CD4-positive, alpha-beta T cell treated with Interleukin-15 for 4 hours (primary cell): ENCODE results near the gene SLC28A3.
A peak's percentile ranks its signal among the peaks of the same experiment; 100 is the strongest.

Experiments
- DNase-seq: peaks from one replicate; pipeline ENCODE4 v3.0.0-alpha.2; 2020; ENCODE audit warnings: low spot score

Gene SLC28A3

DNA sequence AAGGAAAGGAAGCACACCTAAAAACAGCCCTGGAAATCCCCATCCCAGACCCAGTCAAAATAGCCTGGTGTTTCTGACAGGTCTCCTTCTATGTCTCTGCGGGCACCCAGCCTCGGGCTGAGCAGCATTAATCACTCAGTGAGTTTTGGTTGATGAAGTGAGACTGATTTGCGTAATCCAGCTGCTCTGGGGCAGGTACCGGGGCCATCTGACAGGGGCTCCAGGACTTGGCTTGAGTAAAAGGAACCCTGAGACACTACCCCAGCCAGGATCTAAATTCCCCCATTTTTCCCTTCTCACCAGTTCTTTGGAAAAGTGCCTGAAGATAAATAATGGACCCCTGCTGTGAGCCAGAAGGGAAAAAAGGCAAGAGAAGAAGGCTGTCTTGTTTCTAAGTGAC, 596 bp downstream of the SLC28A3 start:
- no peak for DNase-seq

DNA sequence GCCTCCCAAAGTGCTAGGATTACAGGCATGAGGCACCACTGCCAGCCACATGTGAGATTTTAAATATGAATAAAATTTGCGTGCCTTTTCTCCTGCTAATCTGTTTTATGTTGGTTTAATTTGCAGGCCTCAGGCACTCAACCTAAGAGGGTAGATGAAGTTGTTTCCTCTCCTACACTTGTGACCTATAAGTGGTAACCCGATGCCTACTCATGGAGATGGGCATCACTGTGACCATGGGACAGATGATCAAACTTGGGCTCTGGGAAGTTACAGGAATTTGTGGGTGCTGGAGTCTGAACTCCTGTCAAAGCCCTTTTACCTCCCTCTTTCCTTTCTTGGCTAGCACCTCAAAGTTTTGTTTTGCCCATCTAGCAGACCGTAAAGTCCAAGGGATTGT, 1.1 kb downstream of the SLC28A3 start:
- DNase-seq: no peak

DNA sequence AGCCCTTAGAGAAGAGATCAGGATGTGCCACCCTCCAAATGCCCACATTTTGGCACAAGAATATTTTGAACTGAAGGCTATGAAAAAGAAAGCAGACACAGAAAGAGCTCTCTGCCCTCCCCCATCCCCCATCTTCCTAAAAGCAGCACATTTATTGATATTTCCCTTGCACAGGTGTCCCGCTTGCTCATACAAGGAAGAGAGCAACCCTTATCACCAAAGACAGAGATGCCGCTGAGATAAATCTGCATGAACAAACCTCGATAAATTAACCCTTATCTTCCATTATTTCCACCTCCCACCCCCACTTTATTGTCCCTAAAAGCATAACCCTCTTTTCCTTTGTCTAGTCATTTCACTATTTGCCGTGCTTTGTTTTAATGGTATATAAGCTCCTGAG, 1.8 kb downstream of the SLC28A3 start:
- DNase-seq: no peak

DNA sequence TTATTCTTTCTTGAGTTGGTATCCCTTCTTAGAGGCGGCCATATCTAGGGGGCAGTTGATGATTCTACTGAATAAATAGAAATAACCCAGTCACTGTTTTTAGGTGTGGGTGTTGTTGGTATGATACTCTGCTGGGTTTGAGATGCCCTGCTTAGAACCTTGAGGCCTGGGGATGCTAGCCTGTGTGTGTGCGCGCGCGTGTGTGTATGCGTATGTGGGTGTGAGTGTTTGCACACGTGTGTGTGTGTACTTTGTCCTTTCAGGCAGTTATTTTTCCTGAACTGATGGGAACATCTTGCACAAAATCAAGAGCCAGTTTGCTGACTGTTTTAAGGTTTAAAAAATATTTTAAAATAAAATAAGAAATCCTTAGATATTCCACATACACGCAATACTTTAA, 3.3 kb downstream of the SLC28A3 start:
- DNase-seq: no peak

DNA sequence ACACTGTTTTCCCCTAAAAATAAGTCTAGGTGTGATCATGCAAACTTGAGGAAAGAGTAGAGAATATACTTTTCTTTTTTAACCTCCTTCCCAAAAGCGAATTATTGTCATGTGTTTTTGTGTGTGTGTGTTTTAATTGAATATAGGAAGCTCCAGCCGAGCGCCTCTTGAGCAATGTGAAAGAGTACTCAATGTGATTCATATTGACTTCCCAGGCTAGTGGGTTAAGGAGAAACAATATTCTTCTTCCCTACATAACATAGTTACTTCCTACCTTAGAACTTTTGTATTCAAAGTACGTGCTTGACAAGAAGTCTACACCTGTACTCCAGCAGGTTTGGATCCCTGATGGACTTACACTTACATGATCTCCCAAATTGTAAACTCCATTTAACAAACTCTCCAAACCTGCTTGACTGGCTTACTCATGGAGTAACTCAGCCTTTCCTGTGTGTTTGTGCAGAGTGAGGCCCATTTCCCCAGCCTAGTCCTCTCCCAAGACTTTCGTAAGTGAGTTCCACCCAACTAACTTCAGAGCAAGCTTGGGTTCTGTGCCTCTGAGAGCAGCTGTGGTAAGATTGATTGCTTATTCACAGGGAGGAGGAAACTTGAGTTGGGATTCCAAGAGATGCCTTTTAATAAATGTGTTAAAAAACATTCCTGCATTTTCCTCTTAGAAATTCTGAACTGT, 9.3 kb downstream of the SLC28A3 start:
- DNase-seq: no peak

DNA sequence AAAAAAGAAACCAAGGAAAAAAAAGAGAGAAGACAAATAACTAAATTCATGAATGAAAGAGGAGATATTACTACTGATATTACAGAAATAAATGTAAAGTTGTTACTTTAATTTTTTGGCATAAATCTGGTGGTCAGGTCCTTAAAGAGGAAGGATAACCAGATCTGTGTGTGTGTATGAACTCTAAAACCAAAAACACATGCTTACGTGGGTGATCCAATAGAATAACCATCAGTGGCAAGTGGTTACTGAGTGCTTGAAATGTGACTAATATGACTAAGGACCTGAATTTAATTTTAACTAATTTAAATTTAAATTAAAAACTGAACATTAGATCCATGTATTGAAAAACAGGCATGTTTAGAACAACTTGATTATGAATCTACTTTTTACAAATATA, 10.3 kb downstream of the SLC28A3 start:
- no peak for DNase-seq

DNA sequence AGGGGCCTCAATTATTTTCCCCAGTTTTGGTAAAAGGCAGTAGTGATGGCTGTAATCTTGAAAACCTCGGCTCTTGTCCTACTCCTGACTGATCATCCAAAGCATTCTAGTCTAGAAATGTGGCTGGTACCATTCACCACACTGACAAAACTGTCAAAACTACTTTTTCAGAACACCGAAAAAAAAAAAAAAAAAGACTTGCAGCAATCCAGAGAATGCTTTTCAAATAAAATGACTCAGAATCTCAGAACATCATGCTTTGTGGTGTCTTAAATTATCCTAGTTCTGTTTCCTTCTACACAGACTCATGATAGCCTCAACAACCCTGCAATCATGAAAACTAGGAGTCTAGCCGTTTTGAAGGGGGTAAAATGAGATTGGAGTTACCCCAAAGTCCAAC, 13.4 kb downstream of the SLC28A3 start:
- DNase-seq: no peak

DNA sequence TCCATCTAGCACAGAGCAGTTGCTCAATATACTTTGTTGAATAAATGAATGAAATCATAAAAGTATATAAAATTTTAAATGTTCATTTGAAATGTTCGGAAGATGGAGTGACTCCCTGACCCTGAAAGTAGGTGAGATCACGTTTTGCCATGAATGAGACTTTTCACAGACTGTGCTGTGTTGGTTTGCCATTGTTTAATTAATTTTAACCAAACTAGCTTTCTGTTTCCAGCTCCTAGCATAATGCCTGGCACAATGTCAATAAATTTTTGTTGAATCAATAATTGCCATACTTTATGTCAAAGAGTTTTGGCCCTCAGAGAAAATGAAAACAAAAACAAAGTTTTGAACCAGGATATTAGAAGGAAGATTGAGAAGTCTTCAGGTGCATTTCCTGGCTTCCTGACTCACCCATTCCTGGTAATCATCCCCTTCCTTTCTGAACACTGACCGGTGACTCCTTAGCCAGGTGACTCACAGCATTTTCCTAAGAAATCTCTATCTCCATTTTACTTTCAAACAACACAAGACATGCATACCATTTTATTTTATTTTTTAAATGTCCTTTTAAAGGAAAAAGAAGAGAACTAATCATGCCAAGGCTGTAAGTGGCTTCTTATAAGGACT, 15.1 kb downstream of the SLC28A3 start:
- DNase-seq: no peak

DNA sequence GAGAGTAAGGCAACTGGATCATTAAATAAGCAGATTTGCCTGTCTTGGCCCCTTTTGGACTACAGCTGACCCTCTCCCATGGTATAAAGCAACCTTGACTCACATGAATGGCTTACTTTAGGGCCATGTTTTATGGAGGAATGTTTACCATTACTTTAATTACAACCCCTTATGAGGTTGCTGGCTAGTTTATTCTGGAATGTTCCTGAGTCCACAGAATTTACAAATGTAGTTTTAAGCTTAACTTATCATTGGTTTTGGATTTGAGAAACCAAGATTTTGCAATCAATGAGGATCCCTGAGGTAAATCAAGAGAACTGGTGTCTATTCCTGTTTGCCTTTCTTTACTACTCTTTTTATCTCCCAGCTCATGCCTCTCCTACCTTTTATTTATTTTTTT, 15.7 kb downstream of the SLC28A3 start:
- no peak for DNase-seq

DNA sequence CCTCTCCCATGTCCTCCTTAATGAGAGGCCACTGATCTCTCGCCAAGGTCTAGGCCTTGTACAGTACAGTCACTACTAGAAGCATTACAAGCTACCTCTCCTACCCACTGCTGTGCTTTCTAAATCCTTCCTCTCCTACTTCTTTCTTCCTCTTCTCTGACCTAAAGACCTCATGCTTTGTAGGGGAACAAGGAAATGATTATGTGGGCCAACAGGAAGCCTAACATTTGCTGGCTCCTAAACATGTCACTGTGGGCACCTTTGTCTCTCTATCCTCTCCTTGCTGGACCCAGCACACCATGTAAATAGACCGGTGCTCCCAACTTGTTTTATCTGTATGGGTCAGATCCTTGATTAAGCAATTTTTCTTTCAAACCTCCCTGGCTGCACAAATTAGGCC, 16.7 kb downstream of the SLC28A3 start:
- no peak for DNase-seq

DNA sequence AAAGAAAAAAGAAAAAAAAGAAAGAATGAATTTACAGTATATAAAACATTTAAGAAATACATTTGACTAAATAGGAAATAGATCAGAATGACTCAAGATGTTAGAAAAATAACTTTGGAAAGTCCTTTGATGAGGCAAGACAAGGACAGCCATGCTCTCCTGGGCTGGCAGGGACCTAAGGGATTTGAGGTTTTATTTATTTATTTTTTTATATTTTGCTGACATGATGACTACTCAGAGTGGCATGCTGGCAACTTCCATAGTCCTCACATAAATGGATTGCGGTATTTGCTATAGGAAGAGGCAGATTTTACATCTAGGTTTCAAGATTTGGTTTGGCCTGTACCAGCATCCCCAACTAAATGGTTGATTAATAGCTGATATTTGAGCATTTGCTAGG, 17.7 kb downstream of the SLC28A3 start:
- DNase-seq: no peak

DNA sequence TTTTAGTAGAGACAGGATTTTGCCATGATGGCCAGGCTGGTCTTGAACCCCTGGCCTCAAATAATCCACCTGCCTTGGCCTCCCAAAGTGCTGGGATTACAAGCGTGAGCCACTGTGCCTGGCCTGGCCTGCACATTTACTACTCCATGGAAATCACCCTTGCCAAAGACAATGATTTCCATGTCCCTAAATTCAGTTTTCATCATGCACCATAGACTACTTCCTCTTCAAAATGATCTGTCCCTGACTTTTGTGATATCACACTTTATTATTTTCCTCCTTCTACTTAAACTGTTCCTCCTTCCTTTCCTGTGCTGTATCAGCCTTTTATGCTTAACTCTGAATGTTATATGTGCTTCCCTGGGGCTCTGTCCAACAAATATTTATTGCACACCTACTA, 20.3 kb downstream of the SLC28A3 start:
- no peak for DNase-seq

DNA sequence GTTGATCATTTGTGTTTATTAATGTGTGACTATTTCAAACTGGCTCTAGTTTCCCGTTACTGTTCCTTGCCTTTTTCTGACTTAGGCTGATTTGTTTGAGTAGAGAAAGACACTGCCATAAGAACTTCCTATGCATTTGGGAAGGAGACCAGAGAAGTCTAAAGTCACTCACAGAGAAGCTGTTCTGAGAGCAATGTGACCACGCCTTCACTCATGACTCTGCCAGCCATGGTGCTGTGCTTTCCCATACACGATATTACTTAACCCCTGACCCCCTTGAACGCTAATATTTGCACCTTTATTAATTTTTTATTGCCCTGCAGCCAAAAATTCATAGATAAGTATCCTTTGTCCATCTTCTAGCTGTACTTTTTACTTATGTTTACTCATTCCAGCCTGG, 20.9 kb downstream of the SLC28A3 start:
- no peak for DNase-seq

DNA sequence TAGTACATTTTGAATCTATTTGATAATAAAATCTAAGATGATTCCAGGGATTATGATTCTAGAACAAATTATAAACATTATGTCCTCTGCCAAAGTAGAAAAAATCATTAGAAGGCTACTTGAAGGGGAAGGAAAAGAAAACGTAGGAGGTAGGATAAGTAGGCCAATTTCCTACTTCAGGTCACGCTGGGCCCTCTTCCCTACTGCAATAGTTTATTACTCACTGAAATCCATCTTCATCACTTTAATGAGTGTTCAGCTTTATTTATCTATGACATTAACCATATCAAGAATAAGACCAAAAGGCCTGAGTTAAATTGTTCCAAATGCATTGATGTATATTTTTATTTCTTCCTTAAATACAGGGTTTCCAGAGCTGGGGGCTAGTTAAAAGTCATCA, 21.6 kb downstream of the SLC28A3 start:
- DNase-seq: no peak

DNA sequence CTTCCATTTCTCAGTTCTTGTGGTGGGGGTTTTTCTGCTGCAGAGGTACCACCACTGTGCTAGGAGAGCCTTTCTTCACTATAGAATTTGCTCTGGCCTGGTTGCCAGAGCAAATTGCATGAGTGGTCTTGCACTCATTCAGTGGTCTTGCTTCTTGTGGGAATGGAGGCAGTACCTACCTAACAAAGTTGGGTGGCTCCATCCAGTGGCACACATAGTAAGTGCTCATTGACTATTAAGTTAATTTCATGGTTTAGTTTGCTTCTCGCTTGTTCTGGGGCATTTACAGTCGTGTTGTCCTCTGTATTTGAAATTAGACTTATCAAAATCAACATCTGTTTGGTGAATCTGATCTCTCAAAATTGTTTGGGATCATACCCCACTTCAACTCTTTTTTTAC, 23.0 kb downstream of the SLC28A3 start:
- DNase-seq: no peak

DNA sequence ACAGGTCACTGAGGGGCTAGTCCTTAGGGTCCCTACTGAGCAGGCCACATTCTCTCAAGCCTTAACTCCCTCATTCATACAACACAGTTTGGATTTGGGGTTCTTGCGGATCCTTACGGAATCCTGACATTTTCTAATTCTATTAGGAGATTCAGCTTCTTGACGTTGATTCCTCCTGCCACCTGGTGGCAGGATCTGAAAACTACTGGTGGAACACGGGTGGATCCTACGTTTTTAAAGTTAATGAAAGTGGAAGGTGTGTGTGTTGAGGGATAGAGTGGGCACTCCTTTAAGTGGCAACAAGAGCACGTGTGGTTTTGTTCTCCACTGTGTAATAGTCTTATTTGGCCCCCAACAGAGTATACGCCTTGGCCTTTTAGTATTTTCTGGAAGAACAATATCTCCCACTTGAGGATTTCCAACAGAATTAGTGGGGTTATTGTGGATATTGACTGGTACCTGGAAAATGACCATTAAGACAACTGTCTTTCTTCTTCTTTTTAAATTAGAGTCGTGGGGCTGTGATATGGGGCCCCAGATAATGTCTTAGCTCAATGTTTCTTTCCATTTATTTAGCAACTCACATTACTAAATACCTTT, 25.2 kb downstream of the SLC28A3 start:
- peak; percentile 51 for DNase-seq

DNA sequence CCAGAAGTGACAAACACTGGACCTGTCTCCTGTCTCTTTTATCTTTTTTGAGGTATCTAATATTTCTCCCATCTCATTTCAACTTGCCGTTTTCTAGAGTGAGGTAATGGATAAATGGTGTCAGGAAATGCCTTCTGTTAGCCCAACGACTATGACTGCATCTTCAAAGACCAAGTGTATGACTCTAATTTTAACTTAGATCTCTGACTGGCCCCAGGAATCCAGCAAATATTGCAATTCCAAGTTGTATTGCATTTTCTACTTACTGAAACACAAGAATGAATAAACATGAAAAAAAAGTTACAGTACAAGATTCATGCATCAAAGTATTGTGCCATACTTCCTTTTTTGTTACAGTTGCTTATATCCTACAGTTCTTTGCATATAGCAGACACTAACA, 26.3 kb downstream of the SLC28A3 start:
- DNase-seq: no peak

DNA sequence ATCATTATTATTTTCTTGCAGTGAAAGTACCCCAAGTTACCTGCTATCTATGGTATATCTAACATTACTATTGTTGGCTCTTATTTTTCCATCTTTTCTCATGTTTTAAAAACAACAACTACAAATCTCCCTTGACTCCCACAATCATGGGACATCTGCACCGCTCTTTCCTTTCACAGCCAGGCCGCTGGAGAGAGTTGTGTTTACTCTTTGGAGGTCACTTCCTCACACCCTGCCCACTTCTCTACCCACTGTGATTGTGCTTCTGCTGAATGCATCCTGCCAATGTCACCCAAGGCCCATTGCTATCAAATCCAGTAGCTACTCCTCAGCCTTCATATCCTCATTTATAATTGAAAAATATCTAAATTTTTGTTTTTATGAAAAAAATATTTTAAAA, 29.7 kb downstream of the SLC28A3 start:
- no peak for DNase-seq

DNA sequence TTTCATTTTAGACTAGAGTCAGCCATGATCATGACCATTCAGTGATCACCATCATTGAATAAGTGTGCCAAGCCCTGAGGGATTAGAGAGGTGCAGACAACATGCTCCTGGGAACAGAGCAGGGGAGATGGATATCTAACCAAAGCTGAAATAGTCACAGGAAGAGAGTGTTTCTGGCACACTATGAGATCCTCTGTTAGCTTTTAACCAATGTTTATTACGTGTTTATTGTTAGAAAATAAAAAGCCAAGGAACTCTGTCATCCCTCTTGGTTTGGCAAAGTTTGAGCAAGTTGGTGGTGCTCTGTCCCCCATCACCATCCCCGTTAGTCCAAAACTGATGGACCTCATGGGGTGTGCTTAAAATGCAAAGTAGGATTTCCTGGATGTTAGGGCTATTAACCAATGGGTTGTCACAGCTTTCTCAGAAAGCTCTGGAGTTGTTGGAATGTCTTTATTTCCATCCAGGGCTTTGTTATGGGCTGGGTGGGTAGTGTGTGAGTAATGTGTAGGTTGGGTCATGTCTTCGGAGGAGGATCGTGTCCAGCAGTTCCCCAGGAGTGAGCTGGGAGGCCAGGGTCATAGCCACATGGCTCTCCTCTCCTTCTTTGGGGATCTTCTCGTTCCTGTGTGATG, 34.9 kb downstream of the SLC28A3 start:
- DNase-seq: no peak

DNA sequence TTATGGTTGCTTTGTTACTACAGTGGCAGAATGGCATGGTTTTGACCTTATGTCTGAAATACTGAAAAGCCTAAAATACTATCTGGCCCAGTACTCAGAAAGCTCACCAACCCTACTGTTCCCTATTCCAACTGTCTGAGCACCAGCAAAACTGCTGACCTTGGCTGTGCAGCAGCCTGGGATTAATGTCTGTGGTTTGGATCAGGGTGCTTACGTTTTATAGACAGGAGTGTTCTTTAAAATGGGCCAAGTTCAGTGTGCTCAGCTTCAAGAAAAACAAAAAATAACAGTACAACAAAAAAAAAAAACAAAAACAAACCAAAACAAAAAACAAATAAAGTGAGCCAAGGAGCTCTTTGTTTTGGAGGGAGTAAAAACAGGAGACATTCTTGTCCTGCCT, 36.4 kb downstream of the SLC28A3 start:
- DNase-seq: no peak

DNA sequence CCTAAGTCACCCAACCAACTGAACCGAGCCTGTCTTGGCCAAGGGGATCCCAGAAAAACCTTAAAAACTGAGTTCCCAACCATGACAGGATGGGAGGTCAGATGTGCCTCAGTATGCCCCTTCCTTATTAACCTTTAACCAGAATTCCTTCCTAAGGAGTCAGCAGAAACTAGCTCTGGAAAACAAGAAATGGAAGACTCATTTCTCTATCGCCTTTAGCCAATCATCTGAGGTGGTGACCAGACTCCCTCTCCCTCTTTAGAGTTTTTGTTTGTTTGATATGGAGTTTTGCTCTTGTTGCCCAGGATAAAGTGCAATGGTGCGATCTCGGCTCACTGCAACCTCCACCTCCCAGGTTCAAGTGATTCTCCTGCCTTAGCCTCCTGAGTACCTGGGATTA, 37.5 kb downstream of the SLC28A3 start:
- DNase-seq: no peak

DNA sequence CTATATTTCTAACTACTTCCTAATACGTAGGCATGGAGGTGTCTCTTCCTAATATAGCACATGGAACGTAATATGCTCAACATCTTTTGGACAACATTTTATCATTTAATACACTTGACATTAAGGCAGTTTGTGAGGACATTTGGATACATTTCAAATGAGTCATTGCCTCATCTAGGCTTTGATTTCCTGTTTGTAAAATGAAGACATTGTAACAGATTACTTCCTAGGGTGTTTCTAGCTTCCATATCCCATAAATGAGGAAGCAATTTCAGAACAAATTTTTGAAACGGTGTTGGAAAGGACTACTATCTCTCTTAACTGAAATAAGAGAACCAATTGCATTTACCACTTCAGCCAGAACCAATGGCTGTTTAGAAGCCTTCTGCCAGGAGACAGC, 38.7 kb downstream of the SLC28A3 start:
- DNase-seq: no peak

DNA sequence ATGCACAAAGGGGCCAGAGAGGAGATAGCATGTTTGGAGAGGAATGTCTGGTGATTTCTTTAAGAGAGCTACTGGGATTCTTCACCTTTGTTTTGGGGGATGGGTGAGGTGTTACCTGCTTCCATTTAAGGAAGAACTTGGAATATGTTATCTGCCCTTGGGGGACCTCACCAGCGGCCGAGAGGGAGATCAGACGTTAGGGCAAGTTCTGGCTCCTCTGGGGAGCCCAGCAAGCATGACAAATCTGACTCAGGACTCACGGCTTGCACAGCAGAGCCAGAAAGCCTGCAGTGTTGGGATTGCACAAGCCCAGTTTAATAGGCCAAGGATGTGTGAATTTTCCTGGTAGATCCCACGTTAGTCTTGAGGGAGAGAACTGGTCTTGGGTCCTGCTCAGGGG, 40.3 kb downstream of the SLC28A3 start:
- no peak for DNase-seq
